GM23338 (cell line): ENCODE data around the gene NOP16.

Experiments
- CREB1 ChIP-seq: fragments of 250-450 bp; sonication (Bioruptor Pico); IDR thresholded peaks from 2 replicates; pipeline ENCODE4 v1.5.0; 2020; ENCODE audit warnings: low read depth, mild to moderate bottlenecking, moderate library complexity
- CTCF ChIP-seq, 2 experiments: fragments of 200-600 bp in 1 of 2; sonication (generic) in 1 of 2; conservative IDR thresholded peaks; 2 replicates each; pipeline versions ENCODE4 v1.5.1 to v1.6.1; 2016 to 2017; ENCODE audit warnings: antibody characterized with exemption in 2 of 2, low read depth in 2 of 2, mild to moderate bottlenecking in 2 of 2, moderate library complexity in 1 of 2
- EZH2 ChIP-seq: fragments of 200-600 bp; sonication (generic); IDR thresholded peaks from one replicate; pipeline ENCODE4 v1.8.0; 2017; ENCODE audit warnings: antibody characterized with exemption, mild to moderate bottlenecking, low read depth; ENCODE audit not compliant: unreplicated experiment
- EZH2phosphoT487 ChIP-seq: fragments of 200-600 bp; sonication (generic); IDR thresholded peaks from one replicate; pipeline ENCODE4 v1.8.1; 2018; ENCODE audit warnings: antibody characterized with exemption; ENCODE audit not compliant: unreplicated experiment
- POLR2AphosphoS5 ChIP-seq: IDR thresholded peaks from 2 replicates; pipeline ENCODE4 v1.6.1; 2016; ENCODE audit warnings: antibody characterized with exemption, low read depth
- ZNF331 ChIP-seq: fragments of 250-450 bp; sonication (Bioruptor Pico); IDR thresholded peaks from 2 replicates; pipeline ENCODE4 v1.5.0; 2020; ENCODE audit warnings: low read depth, mild to moderate bottlenecking, moderate library complexity
- ZNF462 ChIP-seq: fragments of 250-450 bp; sonication (Bioruptor Pico); IDR thresholded peaks from 2 replicates; pipeline ENCODE4 v1.5.0; 2020; ENCODE audit warnings: mild to moderate bottlenecking, moderate library complexity
- TF ChIP-seq, protein P1 (sequence below): IDR thresholded peaks from one replicate; pipeline ENCODE4 v1.6.1; 2018; ENCODE audit warnings: antibody characterized with exemption; ENCODE audit not compliant: unreplicated experiment

- TF ChIP-seq CTCF (conservative IDR thresholded peaks at IDR 0.05; ENCODE audit: low read depth in 2 of 2) (no peak), POLR2AphosphoS5 (no peak), CREB1 (no peak), EZH2 (no peak), EZH2phosphoT487 (no peak), ZNF462 (CRISPR knock-in tag) (no peak), ZNF331 (CRISPR knock-in tag) (no peak)
- TF ChIP-seq, protein P1, sequence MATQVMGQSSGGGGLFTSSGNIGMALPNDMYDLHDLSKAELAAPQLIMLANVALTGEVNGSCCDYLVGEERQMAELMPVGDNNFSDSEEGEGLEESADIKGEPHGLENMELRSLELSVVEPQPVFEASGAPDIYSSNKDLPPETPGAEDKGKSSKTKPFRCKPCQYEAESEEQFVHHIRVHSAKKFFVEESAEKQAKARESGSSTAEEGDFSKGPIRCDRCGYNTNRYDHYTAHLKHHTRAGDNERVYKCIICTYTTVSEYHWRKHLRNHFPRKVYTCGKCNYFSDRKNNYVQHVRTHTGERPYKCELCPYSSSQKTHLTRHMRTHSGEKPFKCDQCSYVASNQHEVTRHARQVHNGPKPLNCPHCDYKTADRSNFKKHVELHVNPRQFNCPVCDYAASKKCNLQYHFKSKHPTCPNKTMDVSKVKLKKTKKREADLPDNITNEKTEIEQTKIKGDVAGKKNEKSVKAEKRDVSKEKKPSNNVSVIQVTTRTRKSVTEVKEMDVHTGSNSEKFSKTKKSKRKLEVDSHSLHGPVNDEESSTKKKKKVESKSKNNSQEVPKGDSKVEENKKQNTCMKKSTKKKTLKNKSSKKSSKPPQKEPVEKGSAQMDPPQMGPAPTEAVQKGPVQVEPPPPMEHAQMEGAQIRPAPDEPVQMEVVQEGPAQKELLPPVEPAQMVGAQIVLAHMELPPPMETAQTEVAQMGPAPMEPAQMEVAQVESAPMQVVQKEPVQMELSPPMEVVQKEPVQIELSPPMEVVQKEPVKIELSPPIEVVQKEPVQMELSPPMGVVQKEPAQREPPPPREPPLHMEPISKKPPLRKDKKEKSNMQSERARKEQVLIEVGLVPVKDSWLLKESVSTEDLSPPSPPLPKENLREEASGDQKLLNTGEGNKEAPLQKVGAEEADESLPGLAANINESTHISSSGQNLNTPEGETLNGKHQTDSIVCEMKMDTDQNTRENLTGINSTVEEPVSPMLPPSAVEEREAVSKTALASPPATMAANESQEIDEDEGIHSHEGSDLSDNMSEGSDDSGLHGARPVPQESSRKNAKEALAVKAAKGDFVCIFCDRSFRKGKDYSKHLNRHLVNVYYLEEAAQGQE: no peak
Measured at GRCh38 chr5:176383248-176383905, 5.0 kb downstream of the NOP16 start.
